Panc1 (cell line): ENCODE results near the gene VPS52. TPM values are rescaled to one million over a fixed set of nuclear protein-coding genes. Genes with fewer than 3 reads are reported as not detected.
A peak's percentile ranks its signal among the peaks of the same experiment; 100 is the strongest.

ENCODE experiments used
- ATAC-seq: fragments of 200-7000 bp; cut with Tn5 transposase; 2 replicates; pipeline ENCODE4 v1.9.1; 2020; ENCODE audit warnings: mild to moderate bottlenecking, moderate library complexity
- BruUV-seq: library from RNA; stranded (reverse); fragments of 400-500 nt; replicated peaks from 2 replicates; lab custom pipeline; 2021; lab: Mats Ljungman, UMichigan
- CTCF ChIA-PET: fragments of 300-600 bp; sonication (Branson Sonifier 250); formaldehyde crosslinking; loops from one replicate; lab custom pipeline; 2022; ENCODE audit warnings: antibody characterized with exemption; lab: Charles Lee
- POLR2A ChIA-PET: fragments of 300-600 bp; sonication (Branson Sonifier 250); formaldehyde crosslinking; loops from one replicate; lab custom pipeline; 2022; ENCODE audit warnings: antibody characterized with exemption; lab: Charles Lee
- DNase-seq: peaks from one replicate; pipeline ENCODE4 v3.0.0-alpha.2; 2010; ENCODE audit warnings: low read depth, low spot score
- H3K27ac ChIP-seq: 2 replicates; pipeline ENCODE4 v1.5.1; 2011; ENCODE audit warnings: mild to moderate bottlenecking, low read length, inconsistent platforms
- H3K27me3 ChIP-seq: fragments of 200-500 bp; sonication (Bioruptor generic); 2 replicates; pipeline ENCODE4 v1.6.0; 2014; ENCODE audit warnings: low read length, inconsistent platforms; ENCODE audit not compliant: control insufficient read depth, insufficient read depth
- H3K36me3 ChIP-seq: fragments of 200-500 bp; sonication (Bioruptor generic); 2 replicates; pipeline ENCODE4 v1.5.1; 2014; ENCODE audit warnings: inconsistent platforms, mild to moderate bottlenecking, low read length, moderate library complexity; ENCODE audit not compliant: control insufficient read depth, insufficient read depth
- H3K4me1 ChIP-seq: 2 replicates; pipeline ENCODE4 v1.5.1; 2011; ENCODE audit warnings: inconsistent platforms, mild to moderate bottlenecking, low read length, moderate library complexity; ENCODE audit not compliant: control insufficient read depth, insufficient read depth
- H3K4me3 ChIP-seq, 2 experiments: 2 replicates each; pipeline ENCODE4 v1.5.1; 2011 to 2012; ENCODE audit warnings: low read depth in 2 of 2, low read length in 2 of 2, mild to moderate bottlenecking in 2 of 2, inconsistent platforms in 1 of 2, moderate library complexity in 1 of 2
- H3K9me3 ChIP-seq: fragments of 200-500 bp; sonication (Bioruptor generic); 2 replicates; pipeline ENCODE4 v1.5.1; 2014; ENCODE audit warnings: low read depth, mild to moderate bottlenecking, inconsistent platforms, low read length, moderate library complexity; ENCODE audit not compliant: control insufficient read depth, insufficient read depth
- POLR2AphosphoS5 ChIP-seq: IDR thresholded peaks from 2 replicates; pipeline ENCODE4 v1.6.1; 2012; ENCODE audit warnings: mild to moderate bottlenecking, low read depth, low read length, moderate library complexity
- SIN3A ChIP-seq: IDR thresholded peaks from 2 replicates; pipeline ENCODE4 v1.6.1; 2012; ENCODE audit warnings: low read depth, mild to moderate bottlenecking, low read length, moderate library complexity, borderline replicate concordance; ENCODE audit not compliant: insufficient read depth
- TCF7L2 ChIP-seq: IDR thresholded peaks from 2 replicates; pipeline ENCODE4 v1.6.1; 2011; ENCODE audit warnings: mild to moderate bottlenecking, low read depth, low read length, inconsistent platforms
- in situ Hi-C: cut with HindIII; loops from 2 replicates; pipeline ENCODE4 v1.10.0; 2016; ENCODE audit warnings: low sequenced_read_pairs, low pct_unique_long_range_greater_than_20kb
- intact Hi-C: fragments of 100-400 bp; cut with micrococcal nuclease; formaldehyde crosslinking; loops from one replicate; pipeline ENCODE4 v1.10.0; 2022; ENCODE audit not compliant: unreplicated experiment
- total RNA-seq: library from RNA; stranded (reverse); gene quantifications from one replicate; pipeline ENCODE4 v1.2.1, GENCODE V29; 2021; ENCODE audit not compliant: unreplicated experiment
- TF ChIP-seq, protein P1 (sequence below): fragments of 450-650 bp; IDR thresholded peaks from 2 replicates; pipeline ENCODE4 v1.5.1; 2017; ENCODE audit warnings: mild to moderate bottlenecking
- TF ChIP-seq, protein P2 (sequence below), 2 experiments: IDR thresholded peaks; 2 replicates each; pipeline ENCODE4 v1.6.1; 2011 to 2012; ENCODE audit warnings: low read depth in 2 of 2, control low read depth in 1 of 2, low read length in 1 of 2, mild to moderate bottlenecking in 1 of 2, moderate library complexity in 1 of 2; ENCODE audit not compliant: insufficient read depth in 1 of 2

The VPS52 gene
- total RNA-seq, 1 experiment from 2014 or later = 77.7 TPM

DNA sequence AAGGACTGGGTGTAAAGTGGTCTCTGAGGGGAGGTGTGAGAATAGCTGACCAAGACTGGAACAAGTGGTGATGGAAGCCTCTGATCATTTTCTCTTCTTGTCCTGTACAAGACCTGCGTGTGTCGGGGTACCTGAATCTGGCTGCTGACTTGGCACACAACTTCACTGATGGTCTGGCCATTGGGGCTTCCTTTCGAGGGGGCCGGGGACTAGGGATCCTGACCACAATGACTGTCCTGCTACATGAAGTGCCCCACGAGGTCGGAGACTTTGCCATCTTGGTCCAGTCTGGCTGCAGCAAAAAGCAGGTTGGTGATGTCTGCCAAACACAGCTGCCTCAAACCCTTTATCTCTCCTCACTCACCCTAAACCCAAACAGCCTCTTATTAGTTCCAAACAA lies 68.9 kb downstream of the VPS52 start:
- Histone ChIP-seq H3K27ac (no peak overlapping the region; the same call in 1 of the 2 replicates), H3K4me3 (no peak overlapping the region), H3K36me3 (peaks cover 13% of the 10 kb centered on the region), H3K27me3 (no peaks in the 10 kb centered on the region), H3K4me1 (peaks cover 48% of the 10 kb centered on the region), H3K9me3 (no peaks in the 10 kb centered on the region)
- TF ChIP-seq TCF7L2 (no peak), POLR2AphosphoS5 (no peak), SIN3A (no peak)
- TF ChIP-seq, protein P1, sequence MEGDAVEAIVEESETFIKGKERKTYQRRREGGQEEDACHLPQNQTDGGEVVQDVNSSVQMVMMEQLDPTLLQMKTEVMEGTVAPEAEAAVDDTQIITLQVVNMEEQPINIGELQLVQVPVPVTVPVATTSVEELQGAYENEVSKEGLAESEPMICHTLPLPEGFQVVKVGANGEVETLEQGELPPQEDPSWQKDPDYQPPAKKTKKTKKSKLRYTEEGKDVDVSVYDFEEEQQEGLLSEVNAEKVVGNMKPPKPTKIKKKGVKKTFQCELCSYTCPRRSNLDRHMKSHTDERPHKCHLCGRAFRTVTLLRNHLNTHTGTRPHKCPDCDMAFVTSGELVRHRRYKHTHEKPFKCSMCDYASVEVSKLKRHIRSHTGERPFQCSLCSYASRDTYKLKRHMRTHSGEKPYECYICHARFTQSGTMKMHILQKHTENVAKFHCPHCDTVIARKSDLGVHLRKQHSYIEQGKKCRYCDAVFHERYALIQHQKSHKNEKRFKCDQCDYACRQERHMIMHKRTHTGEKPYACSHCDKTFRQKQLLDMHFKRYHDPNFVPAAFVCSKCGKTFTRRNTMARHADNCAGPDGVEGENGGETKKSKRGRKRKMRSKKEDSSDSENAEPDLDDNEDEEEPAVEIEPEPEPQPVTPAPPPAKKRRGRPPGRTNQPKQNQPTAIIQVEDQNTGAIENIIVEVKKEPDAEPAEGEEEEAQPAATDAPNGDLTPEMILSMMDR = no peak
- TF ChIP-seq, protein P2, sequence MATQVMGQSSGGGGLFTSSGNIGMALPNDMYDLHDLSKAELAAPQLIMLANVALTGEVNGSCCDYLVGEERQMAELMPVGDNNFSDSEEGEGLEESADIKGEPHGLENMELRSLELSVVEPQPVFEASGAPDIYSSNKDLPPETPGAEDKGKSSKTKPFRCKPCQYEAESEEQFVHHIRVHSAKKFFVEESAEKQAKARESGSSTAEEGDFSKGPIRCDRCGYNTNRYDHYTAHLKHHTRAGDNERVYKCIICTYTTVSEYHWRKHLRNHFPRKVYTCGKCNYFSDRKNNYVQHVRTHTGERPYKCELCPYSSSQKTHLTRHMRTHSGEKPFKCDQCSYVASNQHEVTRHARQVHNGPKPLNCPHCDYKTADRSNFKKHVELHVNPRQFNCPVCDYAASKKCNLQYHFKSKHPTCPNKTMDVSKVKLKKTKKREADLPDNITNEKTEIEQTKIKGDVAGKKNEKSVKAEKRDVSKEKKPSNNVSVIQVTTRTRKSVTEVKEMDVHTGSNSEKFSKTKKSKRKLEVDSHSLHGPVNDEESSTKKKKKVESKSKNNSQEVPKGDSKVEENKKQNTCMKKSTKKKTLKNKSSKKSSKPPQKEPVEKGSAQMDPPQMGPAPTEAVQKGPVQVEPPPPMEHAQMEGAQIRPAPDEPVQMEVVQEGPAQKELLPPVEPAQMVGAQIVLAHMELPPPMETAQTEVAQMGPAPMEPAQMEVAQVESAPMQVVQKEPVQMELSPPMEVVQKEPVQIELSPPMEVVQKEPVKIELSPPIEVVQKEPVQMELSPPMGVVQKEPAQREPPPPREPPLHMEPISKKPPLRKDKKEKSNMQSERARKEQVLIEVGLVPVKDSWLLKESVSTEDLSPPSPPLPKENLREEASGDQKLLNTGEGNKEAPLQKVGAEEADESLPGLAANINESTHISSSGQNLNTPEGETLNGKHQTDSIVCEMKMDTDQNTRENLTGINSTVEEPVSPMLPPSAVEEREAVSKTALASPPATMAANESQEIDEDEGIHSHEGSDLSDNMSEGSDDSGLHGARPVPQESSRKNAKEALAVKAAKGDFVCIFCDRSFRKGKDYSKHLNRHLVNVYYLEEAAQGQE (IDR thresholded peaks at IDR 0.05; ENCODE audit: insufficient read depth in 1 of 2, low read depth in 2 of 2, low read length in 1 of 2) = no peak
- DNase-seq (no peak), ATAC-seq (no peak)
- intact Hi-C loops = no loop called here
- ChIA-PET CTCF (no interaction called here), POLR2A (interaction anchor here (0.8 kb wide), 1 partner anchor 12 kb away, joined by 3 read pairs; no protein-coding TSS in a partner anchor)
- in situ Hi-C loops = no loop called here
- BruUV-seq = no TSS peak

DNA sequence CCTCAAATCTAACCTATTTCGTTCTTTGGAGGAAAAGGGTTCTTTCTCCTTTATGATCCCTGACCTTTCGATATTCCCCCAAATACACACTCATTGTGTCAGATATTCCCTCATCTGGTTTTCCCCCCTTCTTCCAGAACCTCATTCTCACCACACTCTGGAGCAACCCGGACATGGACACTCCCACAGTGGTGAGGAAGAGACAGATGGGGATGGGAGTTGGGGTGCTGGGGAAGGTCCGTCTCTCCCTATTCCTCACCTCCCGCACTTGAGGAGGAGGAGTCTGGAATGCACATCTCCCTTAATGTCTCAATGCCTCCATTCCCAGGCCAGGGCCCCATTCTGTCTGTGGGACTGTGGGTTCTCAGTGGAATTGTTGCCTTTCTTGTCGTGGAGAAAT lies 69.7 kb downstream of the VPS52 start:
- CTCF ChIA-PET = no interaction called here
- in situ Hi-C loops = no loop called here
- BruUV-seq = no TSS peak

More for the DNA sequence above, 69.7 kb downstream of the VPS52 start:
- Histone ChIP-seq H3K27ac (peak overlapping the region; percentile 93), H3K36me3 (peaks cover 13% of the 10 kb centered on the region), H3K27me3 (no peaks in the 10 kb centered on the region), H3K9me3 (no peaks in the 10 kb centered on the region), H3K4me3 (peak overlapping the region; percentile 68 to 100), H3K4me1 (peaks cover 52% of the 10 kb centered on the region)
- TF ChIP-seq TCF7L2 = no peak
- TF ChIP-seq, protein P1 = no peak
- TF ChIP-seq, protein P2 (IDR thresholded peaks at IDR 0.05; ENCODE audit: insufficient read depth in 1 of 2, low read depth in 2 of 2, low read length in 1 of 2) = no peak
- no peak for TF ChIP-seq POLR2AphosphoS5
- no peak for TF ChIP-seq SIN3A
- ATAC-seq = no peak
- intact Hi-C loops = no loop called here
- no peak for DNase-seq
- POLR2A ChIA-PET = no interaction called here
